Measurements from ENCODE around the gene ACO2.

The ACO2 gene

DNA sequence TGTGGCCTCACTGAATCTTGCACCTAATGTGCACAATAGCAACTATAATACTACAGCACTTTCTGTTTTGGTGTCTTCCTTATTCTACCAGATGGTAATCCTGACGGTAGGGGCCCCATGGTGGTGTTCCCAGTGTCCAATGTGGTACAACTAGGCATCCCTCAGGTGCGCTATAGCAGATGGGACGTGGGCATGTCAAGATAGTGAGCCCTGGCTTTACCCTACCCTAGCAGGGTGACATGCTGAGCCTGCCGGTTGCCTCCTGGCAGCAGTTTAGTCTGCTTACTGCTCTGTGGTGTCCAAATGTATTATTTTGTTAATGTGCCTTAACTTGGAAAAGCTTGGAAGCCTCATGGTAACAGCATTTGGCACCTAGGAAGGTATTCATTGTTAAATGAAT is 19.2 kb downstream of the ACO2 start:
- Histone ChIP-seq H3K4me3 (ENCODE audit: low read depth, low read length) (no peak overlapping the region), H3K4me1 (peaks cover 14% of the 10 kb centered on the region), H3K9me3 (no peaks in the 10 kb centered on the region), H3K36me3 (peaks cover 3% of the 10 kb centered on the region; the same call in 1 of the 2 replicates), H3K27me3 (no peaks in the 10 kb centered on the region)
- TF ChIP-seq CTCF (IDR thresholded peaks at IDR 0.05; ENCODE audit: low read depth, low read length) = no peak
- no peak for DNase-seq

- TF ChIP-seq CTCF (IDR thresholded peaks at IDR 0.05; ENCODE audit: low read depth, low read length) = no peak
- H3K4me3 ChIP-seq (ENCODE audit: low read depth, low read length) = no peak overlapping the region
- H3K9me3 ChIP-seq = no peaks in the 10 kb centered on the region
- H3K36me3 ChIP-seq = peaks cover 3% of the 10 kb centered on the region; the same call in 1 of the 2 replicates
- no peaks in the 10 kb centered on the region for H3K27me3 ChIP-seq
- no peak for DNase-seq
- peaks cover 14% of the 10 kb centered on the region for H3K4me1 ChIP-seq
These were observed 19.9 kb downstream of the ACO2 start for GRCh38 chr22:41488596-41489385.

DNA sequence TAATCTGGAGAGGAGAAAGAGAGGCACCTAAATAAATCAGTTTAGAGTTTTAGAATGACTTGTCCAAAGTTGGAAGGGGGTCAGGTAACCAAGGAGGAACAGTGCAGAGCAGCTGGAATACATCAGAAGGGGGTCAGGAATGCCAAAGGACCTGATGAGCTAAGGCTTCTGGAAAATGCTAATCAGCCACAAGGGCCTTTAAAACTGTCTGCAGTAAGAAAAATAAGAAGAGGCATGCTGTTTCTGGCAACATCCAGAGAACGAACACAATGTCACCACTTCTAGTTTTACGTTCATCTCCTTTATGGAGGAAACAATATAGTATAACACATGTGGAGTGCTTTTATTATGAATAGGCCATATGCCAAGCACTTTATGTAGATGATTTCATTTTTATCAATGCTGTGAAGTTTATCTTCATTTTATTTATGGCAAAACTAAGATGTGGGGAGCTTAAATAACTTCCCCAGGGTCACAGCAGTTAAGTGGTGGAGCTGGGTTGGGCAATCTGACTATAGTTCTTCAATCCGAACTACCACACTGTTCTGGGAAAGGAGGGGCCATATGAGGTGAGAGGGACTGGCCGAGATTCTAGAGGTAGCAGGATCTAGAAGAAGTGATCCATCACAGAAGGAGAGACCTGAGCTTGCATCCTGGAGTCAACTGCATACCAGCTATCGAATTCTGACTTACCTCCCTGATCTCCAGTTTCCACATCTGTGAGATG is 22.6 kb downstream of the ACO2 start:
- Histone ChIP-seq H3K9me3 (no peaks in the 10 kb centered on the region), H3K4me1 (peaks cover 14% of the 10 kb centered on the region), H3K27me3 (no peaks in the 10 kb centered on the region), H3K4me3 (ENCODE audit: low read depth, low read length) (no peak overlapping the region), H3K36me3 (peaks cover 7% of the 10 kb centered on the region)
- no peak for DNase-seq
- no peak for TF ChIP-seq CTCF (IDR thresholded peaks at IDR 0.05; ENCODE audit: low read depth, low read length)

DNA sequence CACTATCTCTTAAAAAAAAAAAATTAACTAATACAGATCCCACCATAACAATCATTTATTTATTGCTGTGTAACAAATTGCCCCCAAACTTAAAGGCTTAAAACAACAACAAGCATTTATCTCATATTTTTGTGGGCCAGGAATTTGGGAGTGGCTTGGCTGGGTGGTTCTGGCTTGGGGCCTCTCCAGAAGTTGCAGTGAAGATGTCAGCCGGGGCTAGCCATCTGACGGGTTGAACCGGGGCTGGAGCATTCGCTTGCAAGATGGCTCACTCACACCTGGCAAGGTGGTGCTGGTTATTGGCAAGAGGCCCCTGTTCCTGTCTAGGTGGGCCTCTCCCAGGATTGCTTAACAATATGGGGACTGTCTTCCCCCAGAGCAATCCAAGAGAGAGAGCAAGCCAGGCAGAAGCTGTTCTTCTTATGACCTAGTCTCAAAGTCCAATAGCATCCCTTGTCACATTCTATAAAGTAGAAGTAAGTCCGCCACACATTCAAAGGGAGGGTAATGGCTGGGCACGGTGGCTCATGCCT is 29.5 kb downstream of the ACO2 start:
- H3K4me3 ChIP-seq (ENCODE audit: low read depth, low read length) = no peak overlapping the region
- peaks cover 40% of the 10 kb centered on the region for H3K36me3 ChIP-seq
- no peak for DNase-seq
- no peaks in the 10 kb centered on the region for H3K4me1 ChIP-seq
- H3K27me3 ChIP-seq = no peaks in the 10 kb centered on the region
- no peaks in the 10 kb centered on the region for H3K9me3 ChIP-seq
- no peak for TF ChIP-seq CTCF (IDR thresholded peaks at IDR 0.05; ENCODE audit: low read depth, low read length)

DNA sequence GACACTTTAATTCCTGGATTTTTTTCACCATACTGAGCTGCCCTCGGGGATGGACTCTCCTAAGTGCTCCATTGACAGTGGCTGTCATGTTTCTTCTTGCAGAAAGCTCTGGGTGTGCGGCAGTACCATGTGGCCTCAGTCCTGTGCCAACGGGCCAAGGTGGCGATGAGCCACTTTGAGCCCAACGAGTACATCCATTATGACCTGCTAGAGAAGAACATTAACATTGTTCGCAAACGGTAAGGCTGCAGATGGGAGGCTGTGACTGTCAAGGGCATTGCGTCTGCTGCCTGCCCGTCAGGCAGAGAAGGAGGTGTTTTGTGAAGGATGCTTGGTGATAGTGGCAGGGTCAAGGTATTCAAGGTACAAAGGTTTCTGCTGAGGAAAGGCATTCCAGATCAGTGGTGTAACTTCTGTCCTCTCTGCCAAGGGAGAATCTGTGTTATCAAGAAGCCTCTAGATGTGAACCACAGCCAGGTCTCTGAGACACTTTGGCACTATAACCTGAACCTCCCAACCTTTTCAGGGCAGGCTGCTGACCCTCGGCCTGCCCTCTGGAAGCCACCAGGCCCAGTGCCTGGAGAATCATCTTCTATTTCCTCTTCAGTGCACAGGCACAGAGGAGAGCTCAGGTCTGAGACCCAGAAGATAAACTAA is 30.8 kb downstream of the ACO2 start:
- Histone ChIP-seq H3K4me1 (no peaks in the 10 kb centered on the region), H3K27me3 (no peaks in the 10 kb centered on the region), H3K9me3 (no peaks in the 10 kb centered on the region), H3K4me3 (ENCODE audit: low read depth, low read length) (no peak overlapping the region), H3K36me3 (peaks cover 52% of the 10 kb centered on the region)
- TF ChIP-seq CTCF (IDR thresholded peaks at IDR 0.05; ENCODE audit: low read depth, low read length) = no peak
- DNase-seq = no peak

Data from BE2C (cell line).